ENCODE measurements around the gene TUG1.

DNA sequence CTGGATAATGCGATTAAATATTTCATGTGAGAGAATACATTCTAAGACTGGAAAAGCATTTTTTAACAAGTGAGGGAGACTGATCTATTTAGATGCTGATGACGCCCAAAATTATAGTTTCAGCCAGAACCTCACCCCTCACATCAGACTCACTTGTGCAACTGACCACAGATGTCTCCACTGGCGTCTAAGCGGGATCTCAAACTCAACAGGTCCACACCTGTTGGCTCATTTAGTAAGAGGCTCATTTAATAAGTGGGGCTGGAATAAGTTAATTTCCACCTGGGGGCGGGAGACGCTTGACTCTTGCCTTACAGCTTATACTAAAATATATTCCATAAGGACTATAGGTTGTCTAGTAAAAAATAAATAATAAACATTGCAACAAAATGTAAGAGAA, 48.0 kb upstream of the TUG1 start:
- TF ChIP-seq, protein P1, sequence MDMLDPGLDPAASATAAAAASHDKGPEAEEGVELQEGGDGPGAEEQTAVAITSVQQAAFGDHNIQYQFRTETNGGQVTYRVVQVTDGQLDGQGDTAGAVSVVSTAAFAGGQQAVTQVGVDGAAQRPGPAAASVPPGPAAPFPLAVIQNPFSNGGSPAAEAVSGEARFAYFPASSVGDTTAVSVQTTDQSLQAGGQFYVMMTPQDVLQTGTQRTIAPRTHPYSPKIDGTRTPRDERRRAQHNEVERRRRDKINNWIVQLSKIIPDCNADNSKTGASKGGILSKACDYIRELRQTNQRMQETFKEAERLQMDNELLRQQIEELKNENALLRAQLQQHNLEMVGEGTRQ (IDR thresholded peaks at IDR 0.05; ENCODE audit: low read depth, low read length) = no peak
- no peak for TF ChIP-seq BHLHE40 (IDR thresholded peaks at IDR 0.05; ENCODE audit: low read depth, low read length)
- TF ChIP-seq, protein P2, sequence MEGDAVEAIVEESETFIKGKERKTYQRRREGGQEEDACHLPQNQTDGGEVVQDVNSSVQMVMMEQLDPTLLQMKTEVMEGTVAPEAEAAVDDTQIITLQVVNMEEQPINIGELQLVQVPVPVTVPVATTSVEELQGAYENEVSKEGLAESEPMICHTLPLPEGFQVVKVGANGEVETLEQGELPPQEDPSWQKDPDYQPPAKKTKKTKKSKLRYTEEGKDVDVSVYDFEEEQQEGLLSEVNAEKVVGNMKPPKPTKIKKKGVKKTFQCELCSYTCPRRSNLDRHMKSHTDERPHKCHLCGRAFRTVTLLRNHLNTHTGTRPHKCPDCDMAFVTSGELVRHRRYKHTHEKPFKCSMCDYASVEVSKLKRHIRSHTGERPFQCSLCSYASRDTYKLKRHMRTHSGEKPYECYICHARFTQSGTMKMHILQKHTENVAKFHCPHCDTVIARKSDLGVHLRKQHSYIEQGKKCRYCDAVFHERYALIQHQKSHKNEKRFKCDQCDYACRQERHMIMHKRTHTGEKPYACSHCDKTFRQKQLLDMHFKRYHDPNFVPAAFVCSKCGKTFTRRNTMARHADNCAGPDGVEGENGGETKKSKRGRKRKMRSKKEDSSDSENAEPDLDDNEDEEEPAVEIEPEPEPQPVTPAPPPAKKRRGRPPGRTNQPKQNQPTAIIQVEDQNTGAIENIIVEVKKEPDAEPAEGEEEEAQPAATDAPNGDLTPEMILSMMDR (conservative IDR thresholded peaks at IDR 0.05; ENCODE audit: low read depth, low read length) = no peak
- TF ChIP-seq MAZ (IDR thresholded peaks at IDR 0.05; ENCODE audit: borderline replicate concordance, low read depth, low read length) = no peak
- no peak for TF ChIP-seq POLR2A (IDR thresholded peaks at IDR 0.05; ENCODE audit: low read depth, low read length)
- TF ChIP-seq SMC3 (IDR thresholded peaks at IDR 0.05; ENCODE audit: low read depth, low read length) = no peak
- TF ChIP-seq, protein P3, sequence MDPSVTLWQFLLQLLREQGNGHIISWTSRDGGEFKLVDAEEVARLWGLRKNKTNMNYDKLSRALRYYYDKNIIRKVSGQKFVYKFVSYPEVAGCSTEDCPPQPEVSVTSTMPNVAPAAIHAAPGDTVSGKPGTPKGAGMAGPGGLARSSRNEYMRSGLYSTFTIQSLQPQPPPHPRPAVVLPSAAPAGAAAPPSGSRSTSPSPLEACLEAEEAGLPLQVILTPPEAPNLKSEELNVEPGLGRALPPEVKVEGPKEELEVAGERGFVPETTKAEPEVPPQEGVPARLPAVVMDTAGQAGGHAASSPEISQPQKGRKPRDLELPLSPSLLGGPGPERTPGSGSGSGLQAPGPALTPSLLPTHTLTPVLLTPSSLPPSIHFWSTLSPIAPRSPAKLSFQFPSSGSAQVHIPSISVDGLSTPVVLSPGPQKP (IDR thresholded peaks at IDR 0.05; ENCODE audit: borderline replicate concordance, low read depth, low read length) = no peak
- no peak for TF ChIP-seq MXI1 (IDR thresholded peaks at IDR 0.05; ENCODE audit: borderline replicate concordance, low read depth, low read length)
- TF ChIP-seq RFX5 (IDR thresholded peaks at IDR 0.05; ENCODE audit: low read depth, low read length) = no peak
- TF ChIP-seq RAD21 (IDR thresholded peaks at IDR 0.05; ENCODE audit: low read length) = no peak
- TF ChIP-seq MAFK (IDR thresholded peaks at IDR 0.05; ENCODE audit: low read depth, low read length) = no peak
- TF ChIP-seq RCOR1 (IDR thresholded peaks at IDR 0.05; ENCODE audit: insufficient replicate concordance, low read length) = no peak
- no peak for TF ChIP-seq CEBPB (IDR thresholded peaks at IDR 0.05; ENCODE audit: low read depth, low read length)

Measured in IMR-90 (cell line).